NCI-H1694 treated with DMSO at 0.1 percent for 48 hours (cell line): ENCODE results near the gene DLD.
A peak's percentile ranks its signal among the peaks of the same experiment; 100 is the strongest.
"Not testable (repeated sequence)": the region's sequence is repeated elsewhere in the genome, so short reads cannot be mapped to it uniquely, and the experiment has no call there.

Experiments used
- DNase-seq: peaks from one replicate; lab custom pipeline; 2025; lab: John Stamatoyannopoulos, UW

Gene DLD

DNA sequence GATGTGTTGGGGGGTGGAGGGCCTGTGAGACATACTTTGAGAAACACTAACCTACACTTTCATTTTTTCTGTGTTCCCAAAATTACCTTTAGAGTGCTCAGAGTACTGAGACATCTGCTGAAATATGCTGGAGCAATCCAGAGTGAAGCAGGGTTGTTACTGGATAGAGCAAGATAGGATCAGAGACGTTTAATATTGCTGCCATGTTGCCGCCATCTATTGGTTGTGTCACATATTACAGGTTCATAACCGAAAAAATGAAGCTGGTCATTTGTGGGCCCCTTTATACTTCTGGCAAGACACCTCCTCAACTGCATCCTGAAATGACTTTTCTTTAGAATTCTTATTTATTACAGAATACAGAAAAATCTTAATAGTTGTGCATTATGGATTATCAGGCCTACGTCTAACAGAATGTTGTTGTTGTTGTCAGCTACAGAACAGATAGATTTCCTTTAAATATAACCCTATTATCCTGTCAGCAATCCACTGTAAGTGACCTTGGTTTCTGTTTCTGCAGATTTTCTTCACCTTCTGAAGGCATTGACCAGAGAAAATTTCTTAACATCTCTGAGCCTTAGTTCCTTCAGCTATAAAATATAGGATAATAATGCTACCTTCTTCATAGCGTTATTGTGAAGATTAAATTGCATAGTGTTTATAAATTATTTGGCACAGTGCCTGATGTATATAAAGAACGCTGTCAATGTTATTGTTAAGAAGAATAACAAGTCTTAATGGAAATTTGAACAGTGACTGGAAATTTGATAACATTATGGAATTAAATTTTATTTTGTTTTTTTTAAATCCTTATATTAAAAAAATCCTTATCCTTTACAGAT, 16.2 kb upstream of the DLD start:
- DNase-seq = peak; percentile 89

GRCh38 chr7:107876916-107877315, 14.1 kb upstream of the DLD start:
- DNase-seq = no peak

DNA sequence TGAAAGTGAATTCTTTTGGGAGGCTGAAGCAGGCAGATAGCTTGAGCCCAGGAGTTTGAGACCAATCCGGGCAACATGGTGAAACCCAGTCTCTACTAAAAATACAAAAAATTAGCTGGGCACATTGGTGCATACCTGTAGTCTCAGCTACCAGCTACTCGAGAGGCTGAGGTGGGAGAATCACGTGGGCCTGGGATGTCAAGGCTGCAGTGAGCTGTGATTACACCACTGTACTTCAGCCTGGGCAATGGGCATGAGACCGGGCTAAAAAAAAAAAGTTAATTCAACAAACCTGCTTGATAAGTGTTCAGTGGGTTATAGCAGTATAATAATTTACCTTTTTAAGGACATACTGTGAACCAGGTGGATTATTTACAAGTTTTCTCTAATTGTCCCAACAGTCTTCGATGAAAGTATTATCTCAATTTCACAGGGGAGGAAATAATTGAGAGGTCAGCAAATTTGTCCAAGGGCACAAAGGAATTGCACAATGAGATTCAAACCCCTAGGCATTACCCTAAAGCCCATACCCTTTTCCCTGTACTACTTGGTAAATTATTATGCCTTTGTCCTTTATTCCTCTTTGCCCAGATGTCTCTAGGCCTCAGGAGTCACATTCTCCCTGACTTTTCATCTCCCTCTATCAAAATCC, 13.1 kb upstream of the DLD start:
- no peak for DNase-seq

DNA sequence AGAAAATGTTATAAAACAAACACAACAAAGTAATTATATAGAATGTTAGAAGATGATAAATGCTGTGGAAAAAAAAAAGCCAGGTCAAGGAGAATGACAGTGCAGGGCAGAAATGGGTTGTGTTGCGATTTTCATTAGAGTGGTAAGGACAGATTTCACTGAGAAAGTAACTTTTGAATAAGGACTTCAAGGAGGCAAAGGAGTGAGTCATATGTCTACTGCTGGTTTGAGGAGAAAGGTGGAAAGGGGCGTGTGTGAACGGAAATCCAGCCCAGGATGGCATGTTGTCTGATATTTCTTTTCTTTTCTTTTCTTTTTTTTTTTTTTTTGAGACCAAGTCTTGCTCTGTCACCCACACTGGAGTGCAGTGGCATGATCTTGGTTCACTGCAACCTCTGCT, 12.3 kb upstream of the DLD start:
- no peak for DNase-seq

DNA sequence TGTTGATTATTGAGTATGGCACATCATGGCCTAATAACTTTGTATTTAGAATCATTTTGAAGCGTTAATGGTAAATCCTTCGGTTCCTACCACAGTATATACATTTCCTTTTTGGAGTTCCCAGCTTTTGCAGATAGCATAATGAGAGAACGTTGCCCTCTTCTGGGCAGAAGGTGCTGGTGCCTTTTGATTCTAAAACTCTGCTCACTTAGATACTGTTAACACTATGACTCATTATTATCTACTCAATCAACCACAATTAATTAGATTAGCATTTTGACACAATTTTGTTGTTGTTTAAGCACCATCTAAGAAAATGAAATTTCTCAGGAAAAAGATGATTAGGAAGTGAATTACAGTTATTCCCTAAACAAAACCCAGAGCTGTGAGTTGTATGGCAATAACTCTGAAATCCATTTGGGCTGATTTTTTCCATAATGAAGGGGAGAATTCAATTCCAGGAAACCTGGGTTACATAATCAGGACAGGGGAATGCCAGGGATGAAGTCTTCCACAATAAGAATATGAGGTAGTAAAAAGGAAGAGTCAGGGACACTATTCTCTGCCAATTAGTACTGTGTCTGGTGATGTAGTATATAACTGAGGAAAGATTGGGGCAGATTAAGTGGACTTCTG, 11.5 kb upstream of the DLD start:
- DNase-seq = peak; percentile 78

DNA sequence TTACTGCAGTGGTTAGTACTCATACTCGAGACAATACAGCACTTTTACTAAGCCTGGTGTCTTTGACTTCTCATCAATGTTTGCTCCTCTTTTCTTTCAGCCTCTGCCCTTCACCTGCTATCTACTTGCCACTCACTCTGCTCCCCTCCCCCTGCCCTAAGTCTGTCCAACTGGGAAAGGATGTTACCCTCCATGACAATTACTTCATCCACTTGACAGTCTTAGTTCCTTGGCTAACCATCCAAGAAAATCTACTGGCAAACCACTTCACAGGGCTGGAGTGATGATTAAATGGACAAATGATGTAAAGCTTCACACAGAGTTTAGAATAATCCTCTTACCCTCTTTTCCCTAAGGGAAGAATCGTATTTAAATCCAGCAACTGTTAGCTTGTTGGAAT, 8.2 kb upstream of the DLD start:
- no peak for DNase-seq

- no peak for DNase-seq
Observed at GRCh38 chr7:107884066-107884818, 6.7 kb upstream of the DLD start.

DNA sequence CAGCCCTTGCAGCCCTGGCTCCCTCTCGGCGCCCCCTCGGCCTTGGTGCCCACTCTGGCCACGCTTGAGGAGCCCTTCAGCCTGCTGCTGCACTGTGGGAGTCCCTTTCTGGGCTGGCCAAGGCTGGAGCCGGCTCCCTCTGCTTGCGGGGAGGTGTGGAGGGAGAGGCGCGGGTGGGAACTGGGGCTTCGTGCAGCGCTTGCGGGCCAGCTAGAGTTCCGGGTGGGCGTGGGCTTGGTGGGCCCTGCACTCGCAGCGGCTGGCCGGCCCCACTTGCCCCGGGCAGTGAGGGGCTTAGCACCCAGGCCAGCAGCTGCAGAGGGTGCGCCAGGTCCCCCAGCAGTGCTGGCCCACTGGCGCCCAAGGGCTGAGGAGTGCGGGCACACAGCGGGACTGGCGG, 3.2 kb upstream of the DLD start:
- not testable (repeated sequence) for DNase-seq

DNA sequence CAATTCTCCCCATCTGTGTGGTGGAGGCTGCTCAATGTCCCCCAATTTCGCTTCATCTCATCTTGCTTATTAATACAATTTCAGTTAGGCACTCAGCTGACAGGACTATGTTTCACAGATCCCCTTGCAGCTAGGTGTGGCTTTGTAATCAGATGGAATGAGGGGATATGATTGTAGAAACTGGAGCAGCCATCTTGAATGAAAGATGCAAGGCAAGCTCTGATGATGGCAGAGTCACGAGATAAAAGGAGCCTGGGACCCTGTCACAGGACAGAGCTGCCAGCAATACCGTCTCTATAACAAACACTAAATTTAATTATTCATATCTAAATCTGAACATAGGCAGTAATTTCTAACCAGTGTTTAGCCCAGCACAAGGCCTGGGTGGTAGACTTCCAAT, 991 bp upstream of the DLD start:
- DNase-seq = no peak

GRCh38 chr7:107890493-107890961, 456 bp upstream of the DLD start:
- no peak for DNase-seq

- DNase-seq = no peak
Observed at GRCh38 chr7:107891636-107892366, 818 bp downstream of the DLD start.

DNA sequence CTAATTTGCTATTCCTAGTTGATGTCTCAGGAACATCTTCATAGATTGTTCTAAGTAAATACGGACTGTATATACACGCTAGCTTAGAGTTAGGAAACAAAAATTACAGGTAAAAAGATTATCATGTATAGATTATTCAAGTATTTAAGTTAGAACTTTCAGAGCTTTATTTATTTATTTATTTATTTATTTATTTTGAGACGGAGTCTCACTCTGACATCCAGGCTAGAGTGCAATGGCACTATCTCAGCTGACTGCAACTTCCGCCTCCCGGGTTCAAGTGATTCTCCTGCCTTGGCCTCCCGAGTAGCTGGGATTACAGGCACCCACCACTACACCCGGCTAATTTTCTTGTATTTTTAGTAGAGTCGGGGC, 1.4 kb downstream of the DLD start:
- not testable (repeated sequence) for DNase-seq

DNA sequence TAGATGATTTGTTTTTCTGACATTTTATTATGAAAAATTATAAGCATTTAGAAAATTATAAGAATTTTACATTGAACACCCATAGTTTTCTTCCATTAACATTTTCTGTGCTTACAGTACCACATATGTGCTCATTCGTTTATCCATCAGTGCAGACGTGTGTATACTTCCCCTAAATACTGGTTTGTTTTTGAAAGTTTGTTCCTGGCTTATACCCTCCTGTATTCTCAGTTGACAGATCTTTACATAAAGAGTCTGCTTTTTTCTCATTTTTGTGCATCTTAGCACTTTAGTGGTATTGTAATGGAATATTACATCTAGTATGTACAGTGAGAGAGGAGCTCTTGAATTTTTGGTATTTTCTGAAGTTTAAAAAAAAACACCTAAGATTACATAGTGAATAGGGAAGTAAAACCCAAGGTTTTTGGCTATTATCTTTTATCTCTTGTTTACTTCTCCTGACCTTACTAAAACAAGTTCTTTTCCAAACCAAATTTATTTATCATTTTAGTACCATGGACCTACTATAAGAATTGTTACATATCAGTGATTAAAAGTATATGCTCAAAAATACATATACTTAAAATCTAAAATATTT, 8.1 kb downstream of the DLD start:
- no peak for DNase-seq

DNA sequence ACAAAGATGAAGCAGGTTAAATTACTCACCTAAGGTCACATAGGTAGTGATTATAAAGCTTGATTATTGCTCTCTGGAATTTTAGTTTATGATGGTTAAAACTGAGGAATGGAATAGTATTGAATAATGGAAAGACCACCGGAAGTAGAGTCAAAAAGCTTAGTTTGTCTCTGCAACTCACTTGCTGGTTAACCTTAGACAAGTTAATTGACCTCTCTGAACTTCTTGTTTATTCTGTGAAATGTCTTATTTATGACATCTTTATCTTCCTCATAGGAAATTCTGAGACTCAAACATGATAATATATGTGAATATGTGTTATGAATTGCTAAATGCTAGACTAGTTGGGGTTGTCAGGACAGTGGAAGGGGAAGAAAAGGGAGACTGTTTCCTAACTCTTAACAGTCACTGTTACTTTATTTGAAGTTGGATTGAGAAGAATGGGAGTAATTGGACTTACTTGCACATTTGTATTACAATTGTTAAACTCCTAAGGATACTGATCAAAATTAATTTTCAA, 9.6 kb downstream of the DLD start:
- no peak for DNase-seq

GRCh38 chr7:107902381-107902780, 11.4 kb downstream of the DLD start:
- no peak for DNase-seq

DNA sequence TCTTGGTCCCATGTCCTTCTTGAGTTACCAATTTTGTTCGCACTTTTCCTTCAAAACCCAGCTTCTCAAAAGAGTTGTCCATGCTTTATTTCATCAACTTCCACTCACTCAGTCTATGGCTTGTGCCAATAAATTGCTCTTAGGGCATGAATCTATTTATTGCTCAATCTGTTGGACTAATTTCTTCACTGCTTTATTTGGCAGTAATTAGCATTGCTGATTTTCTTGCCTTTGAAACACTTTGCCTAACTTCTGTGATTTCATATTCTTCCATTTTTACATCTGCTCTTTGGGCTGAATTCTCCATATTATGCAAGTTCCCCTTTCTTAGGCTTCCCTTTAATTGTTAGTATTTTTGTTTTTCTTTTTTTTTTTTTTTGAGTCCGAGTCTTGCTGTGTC, 16.8 kb downstream of the DLD start:
- no peak for DNase-seq

- no peak for DNase-seq
Observed at GRCh38 chr7:107909445-107909844, 18.5 kb downstream of the DLD start.

GRCh38 chr7:107911981-107912380, 21.0 kb downstream of the DLD start:
- DNase-seq = no peak

DNA sequence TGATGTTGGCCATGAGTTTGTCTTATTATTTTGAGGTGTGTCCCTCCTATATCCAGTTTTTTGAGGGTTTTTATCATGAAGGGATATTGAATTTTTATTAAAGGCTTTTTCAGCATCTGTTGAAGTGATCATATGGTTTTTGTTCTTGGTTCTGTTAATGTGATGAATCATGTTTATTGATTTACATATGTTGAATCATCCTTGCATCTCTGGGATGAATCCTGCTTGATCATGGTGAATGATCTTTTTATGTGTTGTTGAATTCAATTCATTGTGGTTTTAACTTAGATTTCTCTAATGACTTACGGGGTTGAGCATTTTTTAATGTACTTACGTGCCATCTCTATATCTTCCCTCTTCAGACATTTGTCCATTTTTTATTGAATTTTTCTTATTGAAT, 22.9 kb downstream of the DLD start:
- no peak for DNase-seq

- DNase-seq = no peak
Observed at GRCh38 chr7:107914831-107915230, 23.8 kb downstream of the DLD start.

- DNase-seq = no peak
Observed at GRCh38 chr7:107915541-107915940, 24.6 kb downstream of the DLD start.
